Fibroblast of skin of right quadriceps (primary cell): ENCODE data around the gene SLC9A8.

Experiments used
- DNase-seq: peaks from one replicate; pipeline ENCODE4 v3.0.0-alpha.2; 2013

The SLC9A8 gene

DNA sequence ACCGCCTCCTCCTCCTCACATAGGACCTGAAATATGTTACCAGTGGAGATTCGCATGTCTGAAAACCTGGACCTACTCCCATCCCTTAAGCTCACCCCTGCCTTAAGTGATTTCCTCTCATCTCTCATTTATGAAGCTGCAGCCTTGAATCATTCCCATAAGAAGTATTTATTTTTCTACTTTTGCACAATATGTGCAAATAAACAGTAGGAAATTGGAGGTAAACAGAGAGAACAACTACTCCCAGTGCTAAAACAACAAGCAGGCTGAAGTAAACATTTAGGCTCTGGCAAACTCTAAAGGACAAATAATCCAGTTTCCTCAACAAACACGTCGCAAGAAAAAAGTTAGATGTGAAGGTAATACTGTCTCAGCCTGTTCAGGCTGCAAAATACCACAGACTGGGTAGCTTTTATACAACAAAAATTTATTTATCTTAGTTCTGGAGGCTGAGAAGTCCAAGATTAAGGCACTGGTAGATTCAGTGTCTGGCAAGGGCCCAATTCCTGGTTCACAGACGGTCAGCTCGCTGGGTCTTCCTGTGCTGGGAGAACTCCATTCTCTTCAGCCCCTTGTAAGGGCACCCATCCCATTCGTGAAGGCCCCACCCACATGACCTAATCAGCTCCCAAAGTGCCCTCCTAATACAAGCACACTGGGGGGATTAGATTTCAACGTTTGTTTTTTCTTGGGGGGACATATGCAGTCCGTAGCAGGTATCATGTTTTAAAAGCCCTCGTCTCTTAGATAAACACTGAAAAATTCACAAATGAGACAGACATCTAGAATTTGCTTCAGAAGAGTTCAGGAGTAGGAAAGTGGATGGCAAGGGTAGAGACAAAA is 87.1 kb downstream of the SLC9A8 start:
- no peak for DNase-seq

DNA sequence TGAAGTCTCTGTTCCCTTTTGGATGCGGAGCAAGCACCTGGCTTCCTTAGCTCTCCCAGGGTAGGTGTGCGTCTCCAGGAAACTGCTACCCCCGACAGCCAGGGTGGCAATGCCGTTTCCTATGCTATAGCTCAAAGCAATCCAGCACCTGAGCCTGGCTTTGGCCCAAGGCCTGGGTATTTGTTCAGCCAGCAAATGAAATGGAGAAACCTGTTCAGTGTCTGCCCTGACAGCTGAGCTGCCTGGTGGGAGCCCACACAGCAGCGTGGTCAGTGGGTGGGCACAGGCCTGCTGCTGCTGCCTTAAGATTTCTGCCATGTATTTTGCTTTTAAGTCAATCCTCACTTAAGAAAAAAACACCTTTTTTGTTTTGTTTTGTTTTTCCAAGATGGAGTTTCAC is 89.0 kb downstream of the SLC9A8 start:
- DNase-seq = no peak

- DNase-seq = no peak
These were observed 92.0 kb downstream of the SLC9A8 start for GRCh38 chr20:49904440-49905214.

DNA sequence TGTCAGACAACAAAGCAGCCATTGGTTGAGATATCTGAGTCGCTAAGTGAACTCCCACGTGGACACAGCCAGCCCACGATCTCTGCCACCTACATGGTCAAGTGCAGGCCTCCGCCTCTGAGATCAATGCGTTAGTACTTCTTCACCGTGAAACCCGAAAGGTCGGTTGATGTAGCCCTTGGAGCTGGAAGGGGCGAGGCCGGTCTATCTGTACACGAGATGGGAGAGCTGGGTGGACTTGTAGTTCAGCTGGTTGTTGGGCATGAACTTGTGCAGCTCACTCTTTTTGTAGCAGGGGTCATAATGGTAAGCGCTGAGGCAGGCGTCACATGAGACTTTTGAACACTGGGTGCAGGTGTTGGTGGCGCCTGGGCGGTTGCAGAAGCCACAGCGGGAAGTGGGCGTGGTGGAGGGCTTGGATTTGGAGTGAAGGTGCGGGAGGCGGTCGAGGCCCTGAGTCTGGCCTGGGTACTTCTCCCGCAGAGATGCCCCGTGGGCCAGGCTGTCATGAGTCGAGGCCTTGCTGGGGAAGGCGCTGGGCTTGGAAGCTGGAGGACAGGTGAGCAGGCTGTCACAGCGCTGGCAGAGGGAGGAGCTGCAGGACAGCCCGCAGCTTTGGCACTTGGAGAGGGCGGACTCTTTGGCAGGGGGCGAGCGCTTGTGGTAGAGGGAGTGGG is 92.9 kb downstream of the SLC9A8 start:
- DNase-seq = no peak

GRCh38 chr20:49906101-49906604 is 93.5 kb downstream of the SLC9A8 start:
- no peak for DNase-seq

DNA sequence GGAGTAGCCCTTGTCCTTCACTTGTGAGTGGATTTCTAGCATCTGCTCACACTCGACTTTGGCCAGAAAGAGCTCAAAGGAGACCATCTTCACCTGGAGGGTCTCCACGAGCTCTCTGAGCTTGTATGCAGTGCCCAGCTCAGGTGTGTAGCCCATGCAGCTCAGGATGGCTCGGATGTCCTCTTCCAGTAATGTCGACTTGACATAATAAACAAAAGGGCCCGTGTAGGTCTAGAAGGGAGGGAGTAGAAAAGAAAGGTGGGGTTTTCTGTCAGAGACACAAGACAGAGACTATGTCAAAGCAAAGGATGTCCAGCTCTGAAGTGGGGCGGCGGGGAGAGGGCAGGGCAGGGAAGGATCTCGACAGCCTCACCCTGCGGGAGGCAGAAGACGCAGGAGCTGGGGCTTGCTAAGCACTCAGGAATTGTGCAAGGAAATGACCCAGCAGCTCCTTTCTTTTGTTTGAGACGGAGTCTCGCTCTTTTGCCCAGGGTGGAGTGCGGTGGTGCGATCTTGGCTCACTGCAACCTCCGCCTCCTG is 94.1 kb downstream of the SLC9A8 start:
- no peak for DNase-seq

- no peak for DNase-seq
These were observed 95.0 kb downstream of the SLC9A8 start for GRCh38 chr20:49907405-49908257.

DNA sequence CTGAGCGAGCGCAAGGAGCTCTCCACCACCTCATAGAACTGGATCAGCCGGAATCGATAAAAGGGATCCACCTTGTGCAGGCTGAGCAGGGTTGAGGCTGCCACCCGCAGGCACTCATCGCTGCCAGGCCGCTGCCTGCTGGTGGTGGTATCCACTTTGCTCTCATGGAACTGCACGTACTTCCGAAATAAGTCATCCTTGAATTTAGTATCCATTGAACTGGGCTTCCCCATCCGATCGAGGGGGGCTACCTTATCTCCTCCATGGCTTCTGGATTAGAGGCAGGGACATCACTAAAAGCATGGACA is 95.6 kb downstream of the SLC9A8 start:
- DNase-seq = no peak

DNA sequence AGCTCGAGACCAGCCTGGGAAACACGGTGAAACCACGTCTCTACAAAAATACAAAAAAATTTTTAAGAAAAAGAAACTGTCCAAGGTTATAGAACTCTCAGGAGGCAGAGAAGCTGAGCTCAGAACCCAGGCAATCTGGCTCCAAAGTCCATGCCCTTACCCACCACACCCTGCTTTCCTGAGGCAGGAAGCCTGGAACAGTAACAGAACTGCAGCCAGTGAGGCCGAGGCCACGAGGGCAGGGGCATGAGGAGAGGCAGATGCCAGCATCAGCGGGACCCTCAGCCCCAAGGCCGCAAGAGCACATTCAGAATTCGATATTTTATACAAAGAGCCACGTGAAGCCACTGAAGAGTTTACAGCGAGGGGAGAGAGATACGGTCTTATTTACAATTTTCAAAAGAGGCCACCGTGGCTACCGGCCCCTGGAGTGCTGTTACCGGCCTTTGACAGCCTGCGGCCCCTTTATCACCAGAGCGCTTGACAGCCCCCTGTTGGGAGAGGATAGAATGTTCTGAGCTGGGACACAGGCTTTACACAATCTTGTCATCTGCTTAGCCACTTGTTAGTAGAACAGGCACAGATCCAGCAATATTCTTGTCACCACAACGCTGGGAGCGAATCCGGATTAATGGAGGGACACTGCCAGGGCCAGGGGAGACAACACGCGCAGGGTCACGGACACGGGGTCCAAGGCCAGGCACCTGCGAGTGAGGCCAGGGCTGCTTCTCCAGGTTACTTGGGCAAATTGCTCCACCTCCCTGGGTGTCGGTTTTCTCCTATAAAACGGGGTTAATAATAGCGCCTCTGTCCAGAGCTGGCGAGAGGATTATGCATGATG is 97.1 kb downstream of the SLC9A8 start:
- no peak for DNase-seq

- DNase-seq = no peak
These were observed 97.7 kb downstream of the SLC9A8 start for GRCh38 chr20:49910340-49910706.

GRCh38 chr20:49913399-49914047 is 100.9 kb downstream of the SLC9A8 start:
- no peak for DNase-seq

GRCh38 chr20:49914310-49915117 is 101.9 kb downstream of the SLC9A8 start:
- no peak for DNase-seq

- DNase-seq = no peak
These were observed 102.4 kb downstream of the SLC9A8 start for GRCh38 chr20:49915118-49915379.

DNA sequence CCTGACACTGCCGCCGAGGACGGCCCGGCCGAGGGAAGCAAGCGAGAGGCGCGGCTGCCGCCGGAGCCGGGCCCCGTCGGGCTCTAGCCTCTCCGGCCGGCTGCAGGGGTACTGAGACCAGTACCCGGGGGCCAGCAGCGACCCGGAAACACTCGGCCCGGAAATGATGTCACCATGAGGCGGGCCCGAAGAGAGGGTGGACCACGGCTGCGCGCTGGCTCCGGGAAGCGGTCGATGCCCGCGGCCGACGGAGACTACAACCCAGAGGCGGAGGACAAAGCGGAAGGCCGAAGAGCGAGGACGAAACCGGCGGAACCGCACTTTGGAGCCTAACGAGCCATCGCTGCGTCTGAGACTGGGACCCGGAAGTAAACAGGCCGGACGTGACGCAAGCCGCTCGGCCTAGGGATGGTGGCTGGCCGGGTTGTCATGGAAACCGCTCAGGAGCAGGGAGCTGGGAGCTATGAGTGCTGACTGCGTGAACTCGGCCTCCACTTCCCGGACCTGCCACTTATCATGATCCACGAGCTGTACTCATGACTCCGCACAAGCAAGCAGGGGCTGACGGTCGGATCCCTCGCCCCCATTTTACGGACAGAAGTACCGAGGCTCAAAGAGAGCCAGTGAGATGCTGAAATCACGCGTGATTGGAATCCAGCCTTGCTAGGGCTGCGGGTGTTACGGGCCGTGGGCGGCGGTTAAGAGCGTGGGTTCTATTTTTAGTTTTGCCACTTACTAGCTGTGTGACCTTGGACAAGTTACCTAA is 102.9 kb downstream of the SLC9A8 start, which contains the start of gene SPATA2:
TSS of gene SPATA2 (minus strand) at position 150 of the 766 bp plus-strand sequence. CDS start 7,039 bp downstream, outside the sequence.
- DNase-seq = peak; percentile 94

GRCh38 chr20:49916146-49917002 is 103.7 kb downstream of the SLC9A8 start:
- DNase-seq = peak; percentile 29

GRCh38 chr20:49918446-49918845 is 105.8 kb downstream of the SLC9A8 start:
- no peak for DNase-seq

DNA sequence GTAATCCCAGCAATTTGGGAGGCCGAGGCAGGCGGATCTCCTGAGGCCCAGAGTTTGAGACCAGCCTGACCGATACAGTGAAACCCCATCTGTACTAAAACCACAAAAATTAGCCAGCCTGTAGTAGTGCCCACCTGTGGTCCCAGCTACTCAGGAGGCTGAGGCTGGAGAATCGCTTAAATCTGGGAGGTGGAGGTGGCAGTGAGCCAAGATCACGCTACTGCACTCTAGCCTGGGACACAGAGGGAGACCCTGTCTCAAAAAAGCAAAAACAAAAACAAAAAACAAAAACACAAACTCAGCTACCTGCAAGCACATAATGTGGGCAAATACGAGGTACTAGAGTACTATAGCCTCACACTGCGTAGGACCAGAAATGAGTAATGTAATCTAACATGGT is 106.4 kb downstream of the SLC9A8 start:
- DNase-seq = no peak

GRCh38 chr20:49919461-49919860 is 106.8 kb downstream of the SLC9A8 start:
- DNase-seq = no peak
